GM23338 (cell line): Measurements from ENCODE around the gene MAPK8. TPM values are rescaled to one million over a fixed set of nuclear protein-coding genes. Genes with fewer than 3 reads are reported as not detected.

ENCODE experiments used
- ATAC-seq: fragments of 200-7000 bp; cut with Tn5 transposase; 3 replicates; pipeline ENCODE4 v1.9.1; 2020
- DNase-seq: peaks from one replicate; pipeline ENCODE4 v3.0.0-alpha.2; 2015; ENCODE audit warnings: low spot score
- H2AFZ ChIP-seq: fragments of 200-600 bp; sonication (generic); 2 replicates; pipeline ENCODE4 v1.8.0; 2016; ENCODE audit warnings: antibody characterized with exemption, mild to moderate bottlenecking, moderate library complexity
- H3F3A ChIP-seq: fragments of 200-600 bp; sonication (generic); replicated peaks from 2 replicates; pipeline ENCODE4 v1.8.0; 2017; ENCODE audit warnings: antibody characterized with exemption, mixed run types, low read depth
- H3K27ac ChIP-seq: fragments of 200-600 bp; sonication (generic); 2 replicates; pipeline ENCODE4 v1.6.1; 2016; ENCODE audit warnings: low read depth
- H3K27me3 ChIP-seq: fragments of 200-600 bp; sonication (generic); 2 replicates; pipeline ENCODE4 v1.8.0; 2016; ENCODE audit warnings: mild to moderate bottlenecking, mixed run types, moderate library complexity; ENCODE audit not compliant: insufficient read depth
- H3K36me3 ChIP-seq: fragments of 200-600 bp; sonication (generic); 2 replicates; pipeline ENCODE4 v1.8.0; 2016; ENCODE audit warnings: mild to moderate bottlenecking; ENCODE audit not compliant: insufficient read depth
- H3K4me1 ChIP-seq: fragments of 200-600 bp; sonication (generic); 2 replicates; pipeline ENCODE4 v1.8.0; 2016; ENCODE audit warnings: mild to moderate bottlenecking, moderate library complexity; ENCODE audit not compliant: insufficient read depth
- H3K4me2 ChIP-seq: fragments of 200-600 bp; sonication (generic); 2 replicates; pipeline ENCODE4 v1.7.1; 2017; ENCODE audit warnings: mixed run types
- H3K4me3 ChIP-seq: fragments of 200-600 bp; sonication (generic); 2 replicates; pipeline ENCODE4 v1.6.1; 2016; ENCODE audit warnings: mixed run types
- H3K79me2 ChIP-seq: fragments of 200-600 bp; sonication (generic); replicated peaks from 2 replicates; pipeline ENCODE4 v1.8.0; 2017; ENCODE audit warnings: mild to moderate bottlenecking; ENCODE audit not compliant: insufficient read depth
- H3K9me2 ChIP-seq: fragments of 200-600 bp; sonication (generic); 2 replicates; pipeline ENCODE4 v1.8.0; 2017; ENCODE audit not compliant: insufficient read depth
- H4K20me1 ChIP-seq: fragments of 200-600 bp; sonication (generic); replicated peaks from 2 replicates; pipeline ENCODE4 v1.8.0; 2017; ENCODE audit warnings: mild to moderate bottlenecking; ENCODE audit not compliant: insufficient read depth
- H3K27ac Mint-ChIP-seq: 2 replicates; pipeline ENCODE4 v1.8.0; 2020; ENCODE audit warnings: inconsistent platforms, mild to moderate bottlenecking, moderate library complexity, mixed read lengths
- H3K27me3 Mint-ChIP-seq: 3 replicates; pipeline ENCODE4 v1.8.0; 2022; ENCODE audit warnings: low read depth, mild to moderate bottlenecking, moderate library complexity, mixed read lengths, inconsistent platforms; ENCODE audit not compliant: insufficient read depth, poor library complexity
- H3K36me3 Mint-ChIP-seq: 3 replicates; pipeline ENCODE4 v1.8.0; 2021; ENCODE audit warnings: low read depth, mild to moderate bottlenecking, inconsistent platforms, moderate library complexity, mixed read lengths
- H3K4me1 Mint-ChIP-seq: 3 replicates; pipeline ENCODE4 v1.8.0; 2020; ENCODE audit warnings: mild to moderate bottlenecking, inconsistent platforms, mixed read lengths
- H3K4me3 Mint-ChIP-seq: 3 replicates; pipeline ENCODE4 v1.8.0; 2021; ENCODE audit warnings: moderate library complexity, mild to moderate bottlenecking, inconsistent platforms, mixed read lengths
- H3K9me3 Mint-ChIP-seq: 3 replicates; pipeline ENCODE4 v1.8.0; 2020; ENCODE audit warnings: moderate library complexity, mild to moderate bottlenecking, inconsistent platforms, mixed read lengths
- CREB1 ChIP-seq: fragments of 250-450 bp; sonication (Bioruptor Pico); IDR thresholded peaks from 2 replicates; pipeline ENCODE4 v1.5.0; 2020; ENCODE audit warnings: low read depth, mild to moderate bottlenecking, moderate library complexity
- EZH2phosphoT487 ChIP-seq: fragments of 200-600 bp; sonication (generic); IDR thresholded peaks from one replicate; pipeline ENCODE4 v1.8.1; 2018; ENCODE audit warnings: antibody characterized with exemption; ENCODE audit not compliant: unreplicated experiment
- JUNB ChIP-seq: IDR thresholded peaks from one replicate; pipeline ENCODE4 v1.6.1; 2016; ENCODE audit warnings: antibody characterized with exemption; ENCODE audit not compliant: unreplicated experiment
- NANOG ChIP-seq: IDR thresholded peaks from 2 replicates; pipeline ENCODE4 v1.6.1; 2016; ENCODE audit warnings: antibody characterized with exemption, borderline replicate concordance
- POLR2AphosphoS5 ChIP-seq: IDR thresholded peaks from 2 replicates; pipeline ENCODE4 v1.6.1; 2016; ENCODE audit warnings: antibody characterized with exemption, low read depth
- STAT1 ChIP-seq: IDR thresholded peaks from one replicate; pipeline ENCODE4 v1.6.1; 2016; ENCODE audit warnings: antibody characterized with exemption; ENCODE audit not compliant: unreplicated experiment
- ZNF114 ChIP-seq: fragments of 250-450 bp; sonication (Bioruptor Pico); IDR thresholded peaks from 2 replicates; pipeline ENCODE4 v1.5.0; 2020; ENCODE audit warnings: mild to moderate bottlenecking, moderate library complexity
- ZNF331 ChIP-seq: fragments of 250-450 bp; sonication (Bioruptor Pico); IDR thresholded peaks from 2 replicates; pipeline ENCODE4 v1.5.0; 2020; ENCODE audit warnings: low read depth, mild to moderate bottlenecking, moderate library complexity
- polyA plus RNA-seq: library from polyadenylated mRNA; unstranded; fragments of >200 nt; fragmentation: Nextera tagmentation; extraction: Ambion mirVana; gene quantifications from 2 replicates; pipeline ENCODE4 v1.2.1, GENCODE V29; 2016
- total RNA-seq: library from RNA; depleted of rRNA; stranded (reverse); fragments of >200 nt; shearing (Covaris generic); gene quantifications from 2 replicates; pipeline ENCODE4 v1.2.3, GENCODE V29; 2014
- TF ChIP-seq, protein P1 (sequence below): IDR thresholded peaks from one replicate; pipeline ENCODE4 v1.6.1; 2018; ENCODE audit warnings: antibody characterized with exemption; ENCODE audit not compliant: unreplicated experiment
- TF ChIP-seq, protein P2 (sequence below), 2 experiments: fragments of 200-600 bp in 1 of 2; sonication (generic) in 1 of 2; conservative IDR thresholded peaks; 2 replicates each; pipeline versions ENCODE4 v1.5.1 to v1.6.1; 2016 to 2017; ENCODE audit warnings: antibody characterized with exemption in 2 of 2, low read depth in 2 of 2, mild to moderate bottlenecking in 2 of 2, moderate library complexity in 1 of 2
- TF ChIP-seq, protein P3 (sequence below): IDR thresholded peaks from 2 replicates; pipeline ENCODE4 v1.6.1; 2016; ENCODE audit warnings: antibody characterized with exemption

MAPK8 gene
- total and polyA plus RNA-seq, 2 experiments from 2014 or later: 52.4 to 73.6 TPM

DNA sequence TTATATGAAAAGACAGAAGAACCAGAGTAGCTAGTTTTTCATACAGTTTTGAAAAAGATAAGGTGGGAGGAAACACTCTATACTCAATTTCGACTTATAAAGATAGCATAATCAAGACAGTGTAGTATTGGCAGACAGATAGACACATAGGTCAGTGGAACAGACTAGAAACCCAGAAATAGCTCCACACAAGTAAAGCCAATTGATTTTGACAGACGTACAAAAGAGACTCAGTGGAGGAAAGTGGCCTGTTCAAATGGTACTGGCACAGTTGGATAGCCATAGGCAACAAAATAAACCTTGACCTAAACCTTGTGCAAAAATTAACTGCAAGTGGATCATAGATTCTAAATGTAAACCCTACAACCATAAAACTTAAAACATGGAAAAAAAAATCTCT, 46.8 kb downstream of the MAPK8 start:
- Histone ChIP-seq H3K27me3 (no peaks in the 10 kb centered on the region), H3K36me3 (no peaks in the 10 kb centered on the region), H3F3A (no peaks in the 10 kb centered on the region), H3K4me1 (no peaks in the 10 kb centered on the region), H3K27ac (no peak overlapping the region), H3K4me2 (no peak overlapping the region), H3K4me3 (no peak overlapping the region), H2AFZ (no peak overlapping the region), H3K79me2 (peaks cover 66% of the 10 kb centered on the region), H3K9me2 (no peaks in the 10 kb centered on the region), H4K20me1 (no peaks in the 10 kb centered on the region; the same call in 1 of the 2 replicates)
- no peak overlapping the region for H3K27ac Mint-ChIP-seq
- H3K27me3 Mint-ChIP-seq: no peaks in the 10 kb centered on the region
- peaks cover 12% of the 10 kb centered on the region for H3K36me3 Mint-ChIP-seq
- no peaks in the 10 kb centered on the region for H3K4me1 Mint-ChIP-seq
- DNase-seq (no peak), ATAC-seq (no peak)
- no peak overlapping the region for H3K4me3 Mint-ChIP-seq
- peaks cover 10% of the 10 kb centered on the region for H3K9me3 Mint-ChIP-seq
- TF ChIP-seq CREB1 (no peak), ZNF331 (CRISPR knock-in tag) (no peak), STAT1 (no peak), POLR2AphosphoS5 (no peak), ZNF114 (CRISPR knock-in tag) (no peak), NANOG (no peak)
- TF ChIP-seq, protein P1, sequence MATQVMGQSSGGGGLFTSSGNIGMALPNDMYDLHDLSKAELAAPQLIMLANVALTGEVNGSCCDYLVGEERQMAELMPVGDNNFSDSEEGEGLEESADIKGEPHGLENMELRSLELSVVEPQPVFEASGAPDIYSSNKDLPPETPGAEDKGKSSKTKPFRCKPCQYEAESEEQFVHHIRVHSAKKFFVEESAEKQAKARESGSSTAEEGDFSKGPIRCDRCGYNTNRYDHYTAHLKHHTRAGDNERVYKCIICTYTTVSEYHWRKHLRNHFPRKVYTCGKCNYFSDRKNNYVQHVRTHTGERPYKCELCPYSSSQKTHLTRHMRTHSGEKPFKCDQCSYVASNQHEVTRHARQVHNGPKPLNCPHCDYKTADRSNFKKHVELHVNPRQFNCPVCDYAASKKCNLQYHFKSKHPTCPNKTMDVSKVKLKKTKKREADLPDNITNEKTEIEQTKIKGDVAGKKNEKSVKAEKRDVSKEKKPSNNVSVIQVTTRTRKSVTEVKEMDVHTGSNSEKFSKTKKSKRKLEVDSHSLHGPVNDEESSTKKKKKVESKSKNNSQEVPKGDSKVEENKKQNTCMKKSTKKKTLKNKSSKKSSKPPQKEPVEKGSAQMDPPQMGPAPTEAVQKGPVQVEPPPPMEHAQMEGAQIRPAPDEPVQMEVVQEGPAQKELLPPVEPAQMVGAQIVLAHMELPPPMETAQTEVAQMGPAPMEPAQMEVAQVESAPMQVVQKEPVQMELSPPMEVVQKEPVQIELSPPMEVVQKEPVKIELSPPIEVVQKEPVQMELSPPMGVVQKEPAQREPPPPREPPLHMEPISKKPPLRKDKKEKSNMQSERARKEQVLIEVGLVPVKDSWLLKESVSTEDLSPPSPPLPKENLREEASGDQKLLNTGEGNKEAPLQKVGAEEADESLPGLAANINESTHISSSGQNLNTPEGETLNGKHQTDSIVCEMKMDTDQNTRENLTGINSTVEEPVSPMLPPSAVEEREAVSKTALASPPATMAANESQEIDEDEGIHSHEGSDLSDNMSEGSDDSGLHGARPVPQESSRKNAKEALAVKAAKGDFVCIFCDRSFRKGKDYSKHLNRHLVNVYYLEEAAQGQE: no peak
- TF ChIP-seq, protein P2, sequence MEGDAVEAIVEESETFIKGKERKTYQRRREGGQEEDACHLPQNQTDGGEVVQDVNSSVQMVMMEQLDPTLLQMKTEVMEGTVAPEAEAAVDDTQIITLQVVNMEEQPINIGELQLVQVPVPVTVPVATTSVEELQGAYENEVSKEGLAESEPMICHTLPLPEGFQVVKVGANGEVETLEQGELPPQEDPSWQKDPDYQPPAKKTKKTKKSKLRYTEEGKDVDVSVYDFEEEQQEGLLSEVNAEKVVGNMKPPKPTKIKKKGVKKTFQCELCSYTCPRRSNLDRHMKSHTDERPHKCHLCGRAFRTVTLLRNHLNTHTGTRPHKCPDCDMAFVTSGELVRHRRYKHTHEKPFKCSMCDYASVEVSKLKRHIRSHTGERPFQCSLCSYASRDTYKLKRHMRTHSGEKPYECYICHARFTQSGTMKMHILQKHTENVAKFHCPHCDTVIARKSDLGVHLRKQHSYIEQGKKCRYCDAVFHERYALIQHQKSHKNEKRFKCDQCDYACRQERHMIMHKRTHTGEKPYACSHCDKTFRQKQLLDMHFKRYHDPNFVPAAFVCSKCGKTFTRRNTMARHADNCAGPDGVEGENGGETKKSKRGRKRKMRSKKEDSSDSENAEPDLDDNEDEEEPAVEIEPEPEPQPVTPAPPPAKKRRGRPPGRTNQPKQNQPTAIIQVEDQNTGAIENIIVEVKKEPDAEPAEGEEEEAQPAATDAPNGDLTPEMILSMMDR (conservative IDR thresholded peaks at IDR 0.05; ENCODE audit: low read depth in 2 of 2): no peak

DNA sequence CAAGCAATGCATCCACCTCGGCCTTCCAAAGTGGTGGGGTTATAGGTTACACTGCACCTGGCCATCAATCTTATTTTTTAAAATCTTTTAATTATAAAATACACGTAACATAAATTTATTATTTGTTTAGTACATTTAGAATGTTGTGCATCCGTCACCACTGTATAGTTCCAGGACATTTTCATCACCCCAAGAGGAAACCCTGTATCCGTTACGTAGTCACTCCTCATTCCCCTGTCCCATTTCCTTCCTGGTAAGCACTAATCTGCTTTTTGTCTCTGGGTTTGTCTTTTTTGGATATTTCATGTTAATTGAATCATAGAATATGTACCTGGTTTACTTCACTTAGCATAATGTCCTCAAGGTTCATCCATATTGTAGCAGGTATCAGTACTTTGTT, 51.2 kb downstream of the MAPK8 start:
- H3K9me2 ChIP-seq: no peaks in the 10 kb centered on the region
- peaks cover 16% of the 10 kb centered on the region for H4K20me1 ChIP-seq
- TF ChIP-seq STAT1 (no peak), NANOG (no peak), ZNF114 (CRISPR knock-in tag) (no peak), ZNF331 (CRISPR knock-in tag) (no peak), EZH2phosphoT487 (no peak), CREB1 (no peak), JUNB (no peak)
- TF ChIP-seq, protein P1: no peak
- TF ChIP-seq, protein P3, sequence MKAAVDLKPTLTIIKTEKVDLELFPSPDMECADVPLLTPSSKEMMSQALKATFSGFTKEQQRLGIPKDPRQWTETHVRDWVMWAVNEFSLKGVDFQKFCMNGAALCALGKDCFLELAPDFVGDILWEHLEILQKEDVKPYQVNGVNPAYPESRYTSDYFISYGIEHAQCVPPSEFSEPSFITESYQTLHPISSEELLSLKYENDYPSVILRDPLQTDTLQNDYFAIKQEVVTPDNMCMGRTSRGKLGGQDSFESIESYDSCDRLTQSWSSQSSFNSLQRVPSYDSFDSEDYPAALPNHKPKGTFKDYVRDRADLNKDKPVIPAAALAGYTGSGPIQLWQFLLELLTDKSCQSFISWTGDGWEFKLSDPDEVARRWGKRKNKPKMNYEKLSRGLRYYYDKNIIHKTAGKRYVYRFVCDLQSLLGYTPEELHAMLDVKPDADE: no peak
- TF ChIP-seq, protein P2 (conservative IDR thresholded peaks at IDR 0.05; ENCODE audit: low read depth in 2 of 2): no peak

More for the DNA sequence above, 51.2 kb downstream of the MAPK8 start:
- Histone ChIP-seq H3K79me2 (peaks cover 71% of the 10 kb centered on the region), H3K27me3 (no peaks in the 10 kb centered on the region), H3K4me2 (no peak overlapping the region), H2AFZ (no peak overlapping the region), H3K36me3 (no peaks in the 10 kb centered on the region), H3K27ac (no peak overlapping the region), H3K4me1 (no peaks in the 10 kb centered on the region), H3F3A (no peaks in the 10 kb centered on the region), H3K4me3 (no peak overlapping the region)
- Mint-ChIP-seq H3K27ac (no peak overlapping the region), H3K4me3 (no peak overlapping the region), H3K4me1 (no peaks in the 10 kb centered on the region), H3K9me3 (no peaks in the 10 kb centered on the region), H3K27me3 (no peaks in the 10 kb centered on the region), H3K36me3 (no peaks in the 10 kb centered on the region)
- ATAC-seq (no peak), DNase-seq (no peak)
